ENCODE data around the gene SRP68.

GRCh38 chr17:76095943-76096342, 23.6 kb upstream of the SRP68 start:
- TF ChIP-seq CTCF (IDR thresholded peaks at IDR 0.05) (no peak), POLR2A (IDR thresholded peaks at IDR 0.05) (no peak), POLR2AphosphoS5 (IDR thresholded peaks at IDR 0.05) (no peak)

Measured in suprapubic skin (tissue), 4 donors.